CD14-positive monocyte (primary cell): Measurements from ENCODE around the gene MCCC2. TPM values are rescaled to one million over a fixed set of nuclear protein-coding genes. Genes with fewer than 3 reads are reported as not detected.

Experiments used
- DNase-seq, 3 donors: peaks; one replicate each; pipeline ENCODE4 v3.0.0-alpha.2; 2011 to 2022
- H2AFZ ChIP-seq: 2 replicates; pipeline ENCODE4 v1.6.0; 2012; ENCODE audit warnings: mild to moderate bottlenecking, low read depth, low read length, inconsistent platforms; ENCODE audit not compliant: insufficient read depth, poor library complexity, severe bottlenecking
- H3K27ac ChIP-seq, 2 donors: 1 replicate in 1 of 2; 2 replicates in 1 of 2; pipeline ENCODE4 v1.5.1; 2012 to 2013; ENCODE audit warnings: low read length in 2 of 2, control low read depth in 1 of 2, inconsistent platforms in 1 of 2, low read depth in 1 of 2, mild to moderate bottlenecking in 1 of 2
- H3K27me3 ChIP-seq, 2 donors: one replicate each; pipeline versions ENCODE4 v1.6.0 to v1.6.1; 2011 to 2013; ENCODE audit warnings: low read length in 2 of 2; ENCODE audit not compliant: control insufficient read depth in 2 of 2, insufficient read depth in 2 of 2
- H3K36me3 ChIP-seq, 2 donors: replicated peaks in 1 of 2; 1 replicate in 1 of 2; 2 replicates in 1 of 2; pipeline versions ENCODE4 v1.5.1 to v1.6.1; 2012 to 2013; ENCODE audit warnings: low read length in 2 of 2, control low read depth in 1 of 2, inconsistent platforms in 1 of 2, mild to moderate bottlenecking in 1 of 2; ENCODE audit not compliant: insufficient read depth in 2 of 2, control insufficient read depth in 1 of 2
- H3K4me1 ChIP-seq, 2 donors: 1 replicate in 1 of 2; 2 replicates in 1 of 2; pipeline versions ENCODE4 v1.5.1 to v1.6.1; 2012 to 2013; ENCODE audit warnings: low read length in 2 of 2, control low read depth in 1 of 2, inconsistent platforms in 1 of 2, mild to moderate bottlenecking in 1 of 2, moderate library complexity in 1 of 2; ENCODE audit not compliant: insufficient read depth in 2 of 2, control insufficient read depth in 1 of 2
- H3K4me2 ChIP-seq: replicated peaks from 2 replicates; pipeline ENCODE3; 2012; ENCODE audit warnings: low read length, moderate library complexity, mild to moderate bottlenecking; ENCODE audit not compliant: poor library complexity, severe bottlenecking; ENCODE audit errors: extremely low read depth
- H3K4me3 ChIP-seq, 3 experiments: fragments of 200-600 bp in 1 of 3; sonication (generic) in 1 of 3; replicated peaks in 1 of 3; 1 replicate in 2 of 3; 2 replicates in 1 of 3; pipeline ENCODE4 v1.5.1; 2011 to 2013; ENCODE audit warnings: low read length in 3 of 3, mild to moderate bottlenecking in 3 of 3, control low read depth in 2 of 3, low read depth in 2 of 3, inconsistent platforms in 1 of 3, moderate library complexity in 1 of 3
- H3K79me2 ChIP-seq: 2 replicates; pipeline ENCODE4 v1.6.0; 2012; ENCODE audit warnings: mild to moderate bottlenecking, control low read depth, inconsistent platforms, low read length, moderate library complexity; ENCODE audit not compliant: insufficient read depth
- H3K9ac ChIP-seq: 2 replicates; pipeline ENCODE4 v1.6.0; 2017; ENCODE audit warnings: low read length, mild to moderate bottlenecking; ENCODE audit not compliant: insufficient read depth, poor library complexity, severe bottlenecking
- H3K9me3 ChIP-seq, 2 donors: replicated peaks in 1 of 2; 1 replicate in 1 of 2; 2 replicates in 1 of 2; pipeline versions ENCODE4 v1.5.1 to v1.6.1; 2012 to 2013; ENCODE audit warnings: low read length in 2 of 2, control low read depth in 1 of 2; ENCODE audit not compliant: control insufficient read depth in 1 of 2, insufficient read depth in 1 of 2
- H4K20me1 ChIP-seq: 2 replicates; pipeline ENCODE4 v1.6.0; 2012; ENCODE audit warnings: mild to moderate bottlenecking, low read length, control low read depth, moderate library complexity; ENCODE audit not compliant: insufficient read depth
- H3K27ac Mint-ChIP-seq, 7 donors: one replicate each; pipeline ENCODE4 v1.8.0; 2020; ENCODE audit warnings: mild to moderate bottlenecking in 7 of 7, mixed read lengths in 7 of 7, moderate library complexity in 6 of 7, inconsistent platforms in 2 of 7
- H3K27me3 Mint-ChIP-seq, 3 donors: one replicate each; pipeline ENCODE4 v1.8.0; 2021 to 2022; ENCODE audit warnings: low read depth in 3 of 3, mild to moderate bottlenecking in 3 of 3, mixed read lengths in 3 of 3, moderate library complexity in 3 of 3, inconsistent platforms in 1 of 3
- H3K36me3 Mint-ChIP-seq, 2 donors: one replicate each; pipeline ENCODE4 v1.8.0; 2020; ENCODE audit warnings: mixed read lengths in 2 of 2, inconsistent platforms in 1 of 2, mild to moderate bottlenecking in 1 of 2
- H3K4me1 Mint-ChIP-seq: one replicate; pipeline ENCODE4 v1.8.0; 2020; ENCODE audit warnings: mild to moderate bottlenecking, mixed read lengths
- H3K4me3 Mint-ChIP-seq, 2 donors: one replicate each; pipeline ENCODE4 v1.8.0; 2020; ENCODE audit warnings: mild to moderate bottlenecking in 2 of 2, mixed read lengths in 2 of 2, moderate library complexity in 1 of 2
- H3K9me3 Mint-ChIP-seq, 7 donors: one replicate each; pipeline ENCODE4 v1.8.0; 2020 to 2022; ENCODE audit warnings: mixed read lengths in 7 of 7, mild to moderate bottlenecking in 6 of 7, moderate library complexity in 6 of 7, inconsistent platforms in 2 of 7
- WGBS: methylation state at CpG from one replicate; pipeline ENCODE4 v1.1.5; 2013; ENCODE audit warnings: missing lambda C conversion rate; ENCODE audit not compliant: insufficient coverage; 5-methylcytosine and 5-hydroxymethylcytosine counted together
- intact Hi-C, 2 donors: fragments of 100-400 bp; cut with micrococcal nuclease; formaldehyde crosslinking; loops; one replicate each; pipeline versions ENCODE4 v1.15.0 to v1.15.1; 2023
- polyA plus RNA-seq, 3 donors: library from polyadenylated mRNA; depleted of rRNA in 1 of 3; unstranded in 2 of 3; stranded (reverse) in 1 of 3; fragments of 300-500 nt in 2 of 3; fragments of >200 nt in 1 of 3; fragmentation: Illumina TruSeq in 2 of 3; gene quantifications; 1 replicate in 2 of 3; 2 replicates in 1 of 3; pipeline ENCODE4 v1.2.3, GENCODE V29; 2012 to 2021
- TF ChIP-seq, protein P1 (sequence below): fragments of 200-600 bp; IDR thresholded peaks from one replicate; pipeline ENCODE4 v1.8.0; 2022; ENCODE audit warnings: antibody characterized with exemption, mild to moderate bottlenecking

The MCCC2 gene
- polyA plus RNA-seq, 3 donors: 15.4 to 21.9 (median 16.5) TPM

- Histone ChIP-seq H3K27ac (no peak overlapping the region), H3K9ac (no peak overlapping the region), H3K36me3 (peaks cover 9 to 48% of the 10 kb centered on the region in 2 donors), H4K20me1 (no peaks in the 10 kb centered on the region), H3K9me3 (no peaks in the 10 kb centered on the region), H3K27me3 (no peaks in the 10 kb centered on the region), H3K4me2 (no peak overlapping the region), H3K4me1 (no peaks in the 10 kb centered on the region), H3K79me2 (no peaks in the 10 kb centered on the region), H2AFZ (no peak overlapping the region), H3K4me3 (no peak overlapping the region)
- TF ChIP-seq, protein P1, sequence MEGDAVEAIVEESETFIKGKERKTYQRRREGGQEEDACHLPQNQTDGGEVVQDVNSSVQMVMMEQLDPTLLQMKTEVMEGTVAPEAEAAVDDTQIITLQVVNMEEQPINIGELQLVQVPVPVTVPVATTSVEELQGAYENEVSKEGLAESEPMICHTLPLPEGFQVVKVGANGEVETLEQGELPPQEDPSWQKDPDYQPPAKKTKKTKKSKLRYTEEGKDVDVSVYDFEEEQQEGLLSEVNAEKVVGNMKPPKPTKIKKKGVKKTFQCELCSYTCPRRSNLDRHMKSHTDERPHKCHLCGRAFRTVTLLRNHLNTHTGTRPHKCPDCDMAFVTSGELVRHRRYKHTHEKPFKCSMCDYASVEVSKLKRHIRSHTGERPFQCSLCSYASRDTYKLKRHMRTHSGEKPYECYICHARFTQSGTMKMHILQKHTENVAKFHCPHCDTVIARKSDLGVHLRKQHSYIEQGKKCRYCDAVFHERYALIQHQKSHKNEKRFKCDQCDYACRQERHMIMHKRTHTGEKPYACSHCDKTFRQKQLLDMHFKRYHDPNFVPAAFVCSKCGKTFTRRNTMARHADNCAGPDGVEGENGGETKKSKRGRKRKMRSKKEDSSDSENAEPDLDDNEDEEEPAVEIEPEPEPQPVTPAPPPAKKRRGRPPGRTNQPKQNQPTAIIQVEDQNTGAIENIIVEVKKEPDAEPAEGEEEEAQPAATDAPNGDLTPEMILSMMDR: no peak
- WGBS: 100% methylated on average over 3 of the region's 3 CpGs
- Mint-ChIP-seq H3K36me3 (peaks cover 44 to 59% of the 10 kb centered on the region in 2 donors), H3K4me3 (no peak overlapping the region), H3K27ac (peak overlapping the region in 1 of 7 donors; percentile 33), H3K4me1 (no peaks in the 10 kb centered on the region), H3K9me3 (peaks cover 0 to 2% (median 0%) of the 10 kb centered on the region in 7 donors), H3K27me3 (peaks cover 0 to 1% (median 0%) of the 10 kb centered on the region in 3 donors)
- DNase-seq: no peak
- intact Hi-C loops: no loop called here
Measured at GRCh38 chr5:71621268-71621667, 34.1 kb downstream of the MCCC2 start.

GRCh38 chr5:71621741-71622140 lies 34.6 kb downstream of the MCCC2 start:
- Histone ChIP-seq H3K9me3 (no peaks in the 10 kb centered on the region), H3K36me3 (peaks cover 9 to 44% of the 10 kb centered on the region in 2 donors), H3K4me3 (no peak overlapping the region), H3K79me2 (no peaks in the 10 kb centered on the region), H4K20me1 (no peaks in the 10 kb centered on the region), H3K4me2 (no peak overlapping the region), H3K27me3 (no peaks in the 10 kb centered on the region), H3K9ac (no peak overlapping the region), H3K4me1 (no peaks in the 10 kb centered on the region), H2AFZ (no peak overlapping the region), H3K27ac (no peak overlapping the region)
- peak overlapping the region in 1 of 7 donors; percentile 33 for H3K27ac Mint-ChIP-seq
- no peak for DNase-seq
- H3K9me3 Mint-ChIP-seq: peaks cover 0 to 2% (median 0%) of the 10 kb centered on the region in 7 donors
- H3K4me3 Mint-ChIP-seq: no peak overlapping the region
- TF ChIP-seq, protein P1: no peak
- intact Hi-C loops: no loop called here
- peaks cover 0 to 4% (median 0%) of the 10 kb centered on the region in 3 donors for H3K27me3 Mint-ChIP-seq
- H3K4me1 Mint-ChIP-seq: no peaks in the 10 kb centered on the region
- WGBS: no CpG with 5 or more reads among the region's 2 CpGs
- peaks cover 40 to 55% of the 10 kb centered on the region in 2 donors for H3K36me3 Mint-ChIP-seq
